ENCODE data around the gene NSDHL. TPM values are rescaled to one million over a fixed set of nuclear protein-coding genes. Genes with fewer than 3 reads are reported as not detected.

Gene NSDHL
- total and polyA plus RNA-seq, 2 donors from 2014 or later: 14.3 to 30.9 TPM

GRCh38 chrX:152845618-152846240 lies 14.9 kb downstream of the NSDHL start:
- no peaks in the 10 kb centered on the region for H3K9me3 ChIP-seq (ENCODE audit: control insufficient read depth in 2 of 3, insufficient read depth in 1 of 3, low read length in 3 of 3)
- DNase-seq (no peak), FAIRE-seq (no peak)
- no peaks in the 10 kb centered on the region for H3K27me3 ChIP-seq (ENCODE audit: control insufficient read depth, insufficient read depth, low read length)
- peaks cover 0 to 8% (median 0%) of the 10 kb centered on the region in 3 donors for H3K36me3 ChIP-seq (ENCODE audit: control insufficient read depth in 2 of 3, insufficient read depth in 3 of 3, low read length in 3 of 3)
- no peak overlapping the region for H3K27ac ChIP-seq (ENCODE audit: low read depth in 2 of 2, low read length in 2 of 2)
- H3K9ac ChIP-seq (ENCODE audit: low read length in 3 of 3): no peak overlapping the region
- H3K4me1 ChIP-seq (ENCODE audit: control insufficient read depth in 2 of 3, insufficient read depth in 2 of 3, low read depth in 1 of 3, low read length in 3 of 3): no peaks in the 10 kb centered on the region
- H3K4me3 ChIP-seq (ENCODE audit: low read length in 3 of 3): no peak overlapping the region
- TF ChIP-seq, protein P1, sequence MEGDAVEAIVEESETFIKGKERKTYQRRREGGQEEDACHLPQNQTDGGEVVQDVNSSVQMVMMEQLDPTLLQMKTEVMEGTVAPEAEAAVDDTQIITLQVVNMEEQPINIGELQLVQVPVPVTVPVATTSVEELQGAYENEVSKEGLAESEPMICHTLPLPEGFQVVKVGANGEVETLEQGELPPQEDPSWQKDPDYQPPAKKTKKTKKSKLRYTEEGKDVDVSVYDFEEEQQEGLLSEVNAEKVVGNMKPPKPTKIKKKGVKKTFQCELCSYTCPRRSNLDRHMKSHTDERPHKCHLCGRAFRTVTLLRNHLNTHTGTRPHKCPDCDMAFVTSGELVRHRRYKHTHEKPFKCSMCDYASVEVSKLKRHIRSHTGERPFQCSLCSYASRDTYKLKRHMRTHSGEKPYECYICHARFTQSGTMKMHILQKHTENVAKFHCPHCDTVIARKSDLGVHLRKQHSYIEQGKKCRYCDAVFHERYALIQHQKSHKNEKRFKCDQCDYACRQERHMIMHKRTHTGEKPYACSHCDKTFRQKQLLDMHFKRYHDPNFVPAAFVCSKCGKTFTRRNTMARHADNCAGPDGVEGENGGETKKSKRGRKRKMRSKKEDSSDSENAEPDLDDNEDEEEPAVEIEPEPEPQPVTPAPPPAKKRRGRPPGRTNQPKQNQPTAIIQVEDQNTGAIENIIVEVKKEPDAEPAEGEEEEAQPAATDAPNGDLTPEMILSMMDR (IDR thresholded peaks at IDR 0.05; ENCODE audit: borderline replicate concordance, extremely low read depth, insufficient read depth): no peak
- intact Hi-C loops (cut with DNase I): no loop called here

DNA sequence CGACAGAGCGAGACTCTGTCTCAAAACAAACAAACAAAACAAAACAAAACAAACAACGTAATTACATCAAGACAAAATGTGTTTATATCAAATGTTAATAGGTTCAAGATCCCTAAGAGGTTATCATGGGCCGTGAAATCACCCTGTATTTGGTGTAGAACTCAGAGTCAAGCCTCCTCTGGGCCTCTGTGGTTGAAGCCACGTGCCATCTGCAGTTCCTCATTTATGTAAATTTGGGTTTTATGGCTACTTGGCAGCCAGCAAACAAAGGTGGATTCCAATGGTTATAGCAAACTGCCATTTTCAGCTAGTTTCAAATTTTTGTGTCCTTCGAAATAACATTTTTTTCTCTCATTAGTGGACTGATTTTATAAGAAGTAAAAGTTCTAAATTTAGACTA lies 16.4 kb downstream of the NSDHL start:
- H3K9me3 ChIP-seq (ENCODE audit: control insufficient read depth in 2 of 3, insufficient read depth in 1 of 3, low read length in 3 of 3): no peaks in the 10 kb centered on the region
- peaks cover 0 to 14% (median 0%) of the 10 kb centered on the region in 3 donors for H3K36me3 ChIP-seq (ENCODE audit: control insufficient read depth in 2 of 3, insufficient read depth in 3 of 3, low read length in 3 of 3)
- no peak overlapping the region for H3K4me3 ChIP-seq (ENCODE audit: low read length in 3 of 3)
- DNase-seq (peak in 1 of 5 donors; percentile 4), FAIRE-seq (no peak)
- TF ChIP-seq, protein P1 (IDR thresholded peaks at IDR 0.05; ENCODE audit: borderline replicate concordance, extremely low read depth, insufficient read depth): no peak
- no peaks in the 10 kb centered on the region for H3K4me1 ChIP-seq (ENCODE audit: control insufficient read depth in 2 of 3, insufficient read depth in 2 of 3, low read depth in 1 of 3, low read length in 3 of 3)
- H3K27me3 ChIP-seq (ENCODE audit: control insufficient read depth, insufficient read depth, low read length): no peaks in the 10 kb centered on the region
- no peak overlapping the region for H3K27ac ChIP-seq (ENCODE audit: low read depth in 2 of 2, low read length in 2 of 2)
- intact Hi-C loops (cut with DNase I): no loop called here
- H3K9ac ChIP-seq (ENCODE audit: low read length in 3 of 3): no peak overlapping the region

DNA sequence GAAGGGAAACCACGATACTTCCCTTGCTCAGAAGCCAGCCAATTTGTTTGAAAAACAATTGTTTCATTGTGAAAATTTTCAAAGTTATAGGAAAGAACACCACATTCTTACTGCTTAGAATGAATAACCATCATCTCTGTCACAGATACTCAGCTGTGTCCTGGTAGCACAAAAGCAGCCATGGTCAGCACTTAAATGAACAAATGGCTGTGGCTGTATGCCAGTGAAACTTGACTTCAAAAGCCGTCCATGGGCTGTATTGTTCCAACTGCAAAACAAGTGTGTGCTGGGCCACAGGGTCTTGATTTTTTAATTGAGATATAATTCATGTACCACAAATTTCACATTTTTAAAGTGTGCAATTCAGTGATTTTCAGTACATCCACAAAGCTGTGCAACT lies 19.6 kb downstream of the NSDHL start:
- H3K4me1 ChIP-seq (ENCODE audit: control insufficient read depth in 2 of 3, insufficient read depth in 2 of 3, low read depth in 1 of 3, low read length in 3 of 3): no peaks in the 10 kb centered on the region
- H3K27ac ChIP-seq (ENCODE audit: low read depth in 2 of 2, low read length in 2 of 2): no peak overlapping the region
- DNase-seq: no peak
- TF ChIP-seq, protein P1 (IDR thresholded peaks at IDR 0.05; ENCODE audit: borderline replicate concordance, extremely low read depth, insufficient read depth): no peak
- intact Hi-C loops (cut with DNase I): no loop called here
- H3K27me3 ChIP-seq (ENCODE audit: control insufficient read depth, insufficient read depth, low read length): no peaks in the 10 kb centered on the region
- H3K9ac ChIP-seq (ENCODE audit: low read length in 3 of 3): no peak overlapping the region
- no peak for FAIRE-seq
- no peaks in the 10 kb centered on the region for H3K9me3 ChIP-seq (ENCODE audit: control insufficient read depth in 2 of 3, insufficient read depth in 1 of 3, low read length in 3 of 3)
- H3K4me3 ChIP-seq (ENCODE audit: low read length in 3 of 3): no peak overlapping the region
- peaks cover 0 to 14% (median 0%) of the 10 kb centered on the region in 3 donors for H3K36me3 ChIP-seq (ENCODE audit: control insufficient read depth in 2 of 3, insufficient read depth in 3 of 3, low read length in 3 of 3)

GRCh38 chrX:152853986-152854385 lies 23.1 kb downstream of the NSDHL start:
- Histone ChIP-seq H3K4me3 (ENCODE audit: low read length in 3 of 3) (no peak overlapping the region), H3K9me3 (ENCODE audit: control insufficient read depth in 2 of 3, insufficient read depth in 1 of 3, low read length in 3 of 3) (no peaks in the 10 kb centered on the region), H3K9ac (ENCODE audit: low read length in 3 of 3) (no peak overlapping the region), H3K4me1 (ENCODE audit: control insufficient read depth in 2 of 3, insufficient read depth in 2 of 3, low read depth in 1 of 3, low read length in 3 of 3) (no peaks in the 10 kb centered on the region), H3K27ac (ENCODE audit: low read depth in 2 of 2, low read length in 2 of 2) (no peak overlapping the region), H3K36me3 (ENCODE audit: control insufficient read depth in 2 of 3, insufficient read depth in 3 of 3, low read length in 3 of 3) (peaks cover 0 to 12% (median 0%) of the 10 kb centered on the region in 3 donors), H3K27me3 (ENCODE audit: control insufficient read depth, insufficient read depth, low read length) (no peaks in the 10 kb centered on the region)
- TF ChIP-seq, protein P1 (IDR thresholded peaks at IDR 0.05; ENCODE audit: borderline replicate concordance, extremely low read depth, insufficient read depth): no peak
- intact Hi-C loops (cut with DNase I): no loop called here
- FAIRE-seq (no peak), DNase-seq (no peak)

Measured in kidney (tissue), 14 donors.